Activated naive CD4-positive, alpha-beta T cell (primary cell): ENCODE measurements around the gene NBAS.

Experiments used
- DNase-seq, 4 experiments: peaks; one replicate each; lab custom pipeline; 2025; lab: John Stamatoyannopoulos, UW

Gene NBAS

GRCh38 chr2:15303874-15304273, 257.3 kb downstream of the NBAS start:
- DNase-seq: no peak

GRCh38 chr2:15302154-15302553, 259.0 kb downstream of the NBAS start:
- DNase-seq: no peak

- DNase-seq: no peak
Observed at GRCh38 chr2:15300624-15301573, 260.2 kb downstream of the NBAS start.

- DNase-seq: no peak
Observed at GRCh38 chr2:15299904-15300520, 261.1 kb downstream of the NBAS start.

- no peak for DNase-seq
Observed at GRCh38 chr2:15298770-15299169, 262.4 kb downstream of the NBAS start.

GRCh38 chr2:15293262-15293937, 267.7 kb downstream of the NBAS start:
- no peak for DNase-seq

GRCh38 chr2:15287447-15288184, 273.5 kb downstream of the NBAS start:
- no peak for DNase-seq

- no peak for DNase-seq
Observed at GRCh38 chr2:15284614-15285013, 276.5 kb downstream of the NBAS start.

GRCh38 chr2:15281681-15282080, 279.5 kb downstream of the NBAS start:
- DNase-seq: no peak

GRCh38 chr2:15279201-15279876, 281.8 kb downstream of the NBAS start:
- DNase-seq: no peak

GRCh38 chr2:15278296-15278695, 282.8 kb downstream of the NBAS start:
- no peak for DNase-seq

GRCh38 chr2:15275346-15275745, 285.8 kb downstream of the NBAS start:
- DNase-seq: no peak

- DNase-seq: no peak
Observed at GRCh38 chr2:15273452-15273851, 287.7 kb downstream of the NBAS start.

- DNase-seq: no peak
Observed at GRCh38 chr2:15272942-15273341, 288.2 kb downstream of the NBAS start.

GRCh38 chr2:15271941-15272542, 289.1 kb downstream of the NBAS start:
- no peak for DNase-seq

GRCh38 chr2:15271276-15271675, 289.9 kb downstream of the NBAS start:
- DNase-seq: no peak

- no peak for DNase-seq
Observed at GRCh38 chr2:15269043-15269442, 292.1 kb downstream of the NBAS start.

- no peak for DNase-seq
Observed at GRCh38 chr2:15265889-15266288, 295.2 kb downstream of the NBAS start.

GRCh38 chr2:15263976-15264685, 297.0 kb downstream of the NBAS start:
- DNase-seq: no peak

GRCh38 chr2:15262792-15263191, 298.3 kb downstream of the NBAS start:
- DNase-seq: no peak
